Esophagus muscularis mucosa (tissue), 4 donors: ENCODE measurements around the gene HAUS8. TPM values are rescaled to one million over a fixed set of nuclear protein-coding genes. Genes with fewer than 3 reads are reported as not detected.
A peak's percentile ranks its signal among the peaks of the same experiment; 100 is the strongest.

Source experiments
- DNase-seq: peaks from one replicate; pipeline ENCODE4 v3.0.0-alpha.2; 2017; ENCODE audit errors: extremely low spot score
- H3K27ac ChIP-seq, 4 donors: fragments of 200-600 bp; sonication (generic); replicated peaks in 1 of 4; 1 replicate in 3 of 4; 2 replicates in 1 of 4; pipeline ENCODE4 v1.5.1; 2016 to 2019; ENCODE audit warnings: mild to moderate bottlenecking in 1 of 4
- H3K27me3 ChIP-seq, 4 donors: fragments of 200-600 bp; sonication (generic); one replicate each; pipeline versions ENCODE4 v1.5.1 to v1.6.0; 2016 to 2019
- H3K36me3 ChIP-seq, 4 donors: fragments of 200-600 bp; sonication (generic); one replicate each; pipeline ENCODE4 v1.5.1; 2016 to 2019
- H3K4me1 ChIP-seq, 4 donors: fragments of 200-600 bp; sonication (generic); one replicate each; pipeline ENCODE4 v1.5.1; 2016 to 2019
- H3K4me3 ChIP-seq, 4 donors: fragments of 200-600 bp; sonication (generic); 1 replicate in 2 of 4; 2 replicates in 2 of 4; pipeline ENCODE4 v1.5.1; 2016 to 2019; ENCODE audit warnings: mild to moderate bottlenecking in 4 of 4, moderate library complexity in 1 of 4
- H3K9me3 ChIP-seq, 4 donors: fragments of 200-600 bp; sonication (generic); 1 replicate in 3 of 4; 2 replicates in 1 of 4; pipeline ENCODE4 v1.5.1; 2016 to 2019
- CTCF ChIP-seq, 3 experiments: fragments of 200-600 bp in 2 of 3; fragments of 450-650 bp in 1 of 3; sonication (generic) in 2 of 3; IDR thresholded peaks; one replicate each; pipeline ENCODE4 v1.5.1; 2017 to 2019; ENCODE audit warnings: antibody characterized with exemption in 3 of 3, mild to moderate bottlenecking in 2 of 3, moderate library complexity in 1 of 3
- EP300 ChIP-seq: sonication (generic); formaldehyde crosslinking; IDR thresholded peaks from one replicate; pipeline ENCODE4 v1.6.1; 2017; ENCODE audit warnings: antibody characterized with exemption
- POLR2A ChIP-seq: fragments of 450-650 bp; IDR thresholded peaks from one replicate; pipeline ENCODE4 v1.6.1; 2017; ENCODE audit warnings: antibody characterized with exemption, moderate library complexity, mild to moderate bottlenecking, low read depth
- POLR2AphosphoS5 ChIP-seq, 2 donors: sonication (generic); formaldehyde crosslinking; IDR thresholded peaks; one replicate each; pipeline ENCODE4 v1.6.1; 2017; ENCODE audit warnings: antibody characterized with exemption in 2 of 2
- WGBS: methylation state at CpG from one replicate; pipeline ENCODE4 v1.1.5; 2018; 5-methylcytosine and 5-hydroxymethylcytosine counted together
- intact Hi-C: fragments of 100-400 bp; cut with DNase I; formaldehyde crosslinking; loops from one replicate; pipeline ENCODE4 v1.15.1; 2023
- total RNA-seq, 4 donors: library from RNA; depleted of rRNA; stranded (reverse); fragments of >200 nt; gene quantifications; one replicate each; pipeline versions ENCODE4 v1.1.0 to v1.2.1, GENCODE V29; 2016

The HAUS8 gene
- total RNA-seq, 4 donors from 2014 or later, result 3.3 to 6.6 (median 4.6) TPM

- Histone ChIP-seq H3K4me3 (no peak overlapping the region), H3K36me3 (peaks cover 27 to 79% (median 65%) of the 10 kb centered on the region in 4 donors), H3K9me3 (peaks cover 0 to 18% (median 11%) of the 10 kb centered on the region in 4 donors), H3K27ac (no peak overlapping the region), H3K27me3 (no peaks in the 10 kb centered on the region), H3K4me1 (no peaks in the 10 kb centered on the region)
- no peak for DNase-seq
- WGBS, result 92% methylated on average over 13 of the region's 15 CpGs
- TF ChIP-seq CTCF (IDR thresholded peaks at IDR 0.05) (no peak), POLR2A (no peak), POLR2AphosphoS5 (IDR thresholded peaks at IDR 0.05) (no peak), EP300 (no peak)
- intact Hi-C loops, result no loop called here
Measured at GRCh38 chr19:17055636-17056035, 19.6 kb downstream of the HAUS8 start.

GRCh38 chr19:17054746-17055145, 20.5 kb downstream of the HAUS8 start:
- no peaks in the 10 kb centered on the region for H3K27me3 ChIP-seq
- H3K9me3 ChIP-seq, result peaks cover 0 to 18% (median 11%) of the 10 kb centered on the region in 4 donors
- DNase-seq, result no peak
- 95% methylated on average over 3 of the region's 5 CpGs for WGBS
- no peaks in the 10 kb centered on the region for H3K4me1 ChIP-seq
- no peak overlapping the region for H3K27ac ChIP-seq
- peaks cover 24 to 85% (median 71%) of the 10 kb centered on the region in 4 donors for H3K36me3 ChIP-seq
- no peak overlapping the region for H3K4me3 ChIP-seq
- intact Hi-C loops, result no loop called here
- no peak for TF ChIP-seq POLR2AphosphoS5 (IDR thresholded peaks at IDR 0.05)
- TF ChIP-seq CTCF (IDR thresholded peaks at IDR 0.05), result no peak
- no peak for TF ChIP-seq EP300
- TF ChIP-seq POLR2A, result no peak

- 57% methylated on average over 8 of the region's 8 CpGs for WGBS
- Histone ChIP-seq H3K36me3 (peaks cover 5 to 74% (median 59%) of the 10 kb centered on the region in 4 donors), H3K4me3 (no peak overlapping the region), H3K9me3 (no peaks in the 10 kb centered on the region), H3K4me1 (no peaks in the 10 kb centered on the region), H3K27ac (no peak overlapping the region), H3K27me3 (no peaks in the 10 kb centered on the region)
- TF ChIP-seq CTCF (IDR thresholded peaks at IDR 0.05) (peak; percentile 51 to 63 (median 55)), POLR2A (no peak)
- no peak for DNase-seq
- intact Hi-C loops, result loop anchor here (2.0 kb wide), 1 partner anchor 282 kb away; no protein-coding TSS in a partner anchor
Measured at GRCh38 chr19:17052439-17052838, 22.8 kb downstream of the HAUS8 start.

- intact Hi-C loops, result no loop called here
- H3K4me3 ChIP-seq, result no peak overlapping the region
- no peaks in the 10 kb centered on the region for H3K4me1 ChIP-seq
- peaks cover 0 to 3% (median 0%) of the 10 kb centered on the region in 4 donors for H3K27me3 ChIP-seq
- TF ChIP-seq CTCF (IDR thresholded peaks at IDR 0.05) (no peak), POLR2AphosphoS5 (IDR thresholded peaks at IDR 0.05) (no peak), EP300 (no peak), POLR2A (no peak)
- DNase-seq, result no peak
- no peaks in the 10 kb centered on the region for H3K9me3 ChIP-seq
- no peak overlapping the region for H3K27ac ChIP-seq
- 83% methylated on average over 18 of the region's 18 CpGs for WGBS
- H3K36me3 ChIP-seq, result peaks cover 5 to 57% (median 48%) of the 10 kb centered on the region in 4 donors
Measured at GRCh38 chr19:17049711-17050280, 25.5 kb downstream of the HAUS8 start.
